GM20000 (cell line): ENCODE results near the gene CLIC5.
A peak's percentile ranks its signal among the peaks of the same experiment; 100 is the strongest.

ENCODE experiments used
- DNase-seq: peaks from one replicate; pipeline ENCODE4 v3.0.0; 2012; ENCODE audit warnings: low spot score
- TF ChIP-seq, protein P1 (sequence below): IDR thresholded peaks from 2 replicates; pipeline ENCODE4 v1.5.1; 2012; ENCODE audit warnings: mild to moderate bottlenecking, control low read depth; ENCODE audit errors: extremely low read depth, missing control alignments

Gene CLIC5

DNA sequence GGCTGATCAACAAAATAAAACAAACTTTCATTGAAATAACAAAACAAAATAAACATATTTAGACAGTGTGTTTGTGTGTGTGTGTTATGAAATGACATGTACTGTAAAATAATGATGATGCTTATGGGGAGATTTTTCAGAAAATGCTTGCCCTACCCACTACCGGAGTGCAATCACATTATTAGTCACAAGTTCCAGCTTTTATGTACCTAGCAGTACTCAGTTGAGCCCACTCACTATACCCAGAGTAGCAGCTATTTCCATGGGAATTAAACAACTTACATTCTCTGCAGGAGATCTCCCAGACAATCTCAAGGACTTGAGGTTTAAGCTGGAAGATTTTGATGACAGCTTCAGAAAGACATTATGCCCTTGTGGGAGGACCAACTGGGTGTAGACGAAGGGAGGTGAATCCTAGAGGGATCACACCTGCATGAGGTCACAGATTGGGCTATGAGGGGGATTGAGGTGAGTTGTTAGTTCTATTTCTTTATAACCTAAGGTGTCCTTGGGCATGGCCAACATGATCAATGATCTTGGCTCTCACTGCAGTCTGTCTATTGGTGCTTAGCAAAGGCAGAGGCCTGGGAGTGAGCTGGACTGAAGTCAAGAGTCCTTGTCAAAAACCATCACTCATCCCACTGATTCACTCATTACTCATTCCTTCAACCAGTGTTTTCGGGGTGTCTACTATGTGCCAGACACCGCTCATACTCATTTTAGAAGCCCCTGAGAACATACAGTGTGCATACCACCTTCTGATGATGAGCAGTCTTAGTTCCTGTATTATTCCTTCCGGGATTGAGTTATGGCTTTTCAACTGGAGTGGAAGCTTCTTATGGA lies 6.7 kb upstream of the CLIC5 start:
- DNase-seq, result no peak
- TF ChIP-seq, protein P1, sequence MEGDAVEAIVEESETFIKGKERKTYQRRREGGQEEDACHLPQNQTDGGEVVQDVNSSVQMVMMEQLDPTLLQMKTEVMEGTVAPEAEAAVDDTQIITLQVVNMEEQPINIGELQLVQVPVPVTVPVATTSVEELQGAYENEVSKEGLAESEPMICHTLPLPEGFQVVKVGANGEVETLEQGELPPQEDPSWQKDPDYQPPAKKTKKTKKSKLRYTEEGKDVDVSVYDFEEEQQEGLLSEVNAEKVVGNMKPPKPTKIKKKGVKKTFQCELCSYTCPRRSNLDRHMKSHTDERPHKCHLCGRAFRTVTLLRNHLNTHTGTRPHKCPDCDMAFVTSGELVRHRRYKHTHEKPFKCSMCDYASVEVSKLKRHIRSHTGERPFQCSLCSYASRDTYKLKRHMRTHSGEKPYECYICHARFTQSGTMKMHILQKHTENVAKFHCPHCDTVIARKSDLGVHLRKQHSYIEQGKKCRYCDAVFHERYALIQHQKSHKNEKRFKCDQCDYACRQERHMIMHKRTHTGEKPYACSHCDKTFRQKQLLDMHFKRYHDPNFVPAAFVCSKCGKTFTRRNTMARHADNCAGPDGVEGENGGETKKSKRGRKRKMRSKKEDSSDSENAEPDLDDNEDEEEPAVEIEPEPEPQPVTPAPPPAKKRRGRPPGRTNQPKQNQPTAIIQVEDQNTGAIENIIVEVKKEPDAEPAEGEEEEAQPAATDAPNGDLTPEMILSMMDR, result no peak

DNA sequence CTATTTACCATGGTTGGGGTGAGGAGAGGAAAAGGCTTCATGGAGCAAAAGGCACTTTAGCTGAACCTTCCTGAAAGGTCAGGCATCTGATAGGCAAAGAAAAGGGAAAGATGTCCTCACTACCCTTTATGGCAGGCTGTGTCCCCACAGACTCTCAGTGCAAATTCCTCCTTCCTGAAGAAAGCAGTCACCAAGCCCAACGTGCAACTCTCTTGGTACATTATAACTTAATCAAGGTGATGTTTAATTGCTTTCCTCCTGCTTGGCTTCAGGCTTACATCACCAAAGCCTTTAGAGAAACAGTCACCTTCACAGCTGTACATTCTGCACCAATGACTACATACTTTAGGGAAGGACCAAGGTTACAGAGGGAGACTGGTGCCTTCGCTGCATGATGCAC lies 2.1 kb upstream of the CLIC5 start:
- TF ChIP-seq, protein P1, result no peak
- no peak for DNase-seq

DNA sequence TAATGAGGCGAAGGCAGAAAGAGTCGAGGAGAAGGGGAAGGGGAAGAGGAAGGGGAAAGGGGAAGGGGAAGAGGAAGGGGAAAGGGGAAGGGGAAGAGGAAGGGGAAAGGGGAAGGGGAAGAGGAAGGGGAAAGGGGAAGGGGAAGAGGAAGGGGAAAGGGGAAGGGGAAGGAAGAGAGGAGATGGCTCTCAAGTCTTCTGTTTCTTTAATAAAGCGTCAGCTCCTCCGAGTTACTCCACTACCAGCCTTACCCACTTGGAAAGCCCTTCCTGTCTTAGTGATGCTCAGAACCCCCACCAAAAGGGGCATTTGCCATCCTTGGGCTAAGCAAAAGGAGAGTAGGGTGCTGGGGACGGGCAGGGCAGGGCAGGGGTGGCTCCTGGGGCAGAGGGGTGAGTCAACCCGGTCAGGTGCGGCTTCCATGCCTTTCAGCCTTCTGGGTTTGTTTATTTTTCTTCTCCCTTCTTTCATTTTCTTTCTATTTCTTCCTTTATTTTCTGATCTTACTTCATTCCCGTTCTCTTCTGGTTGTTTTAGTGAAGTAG lies 476 bp upstream of the CLIC5 start:
- TF ChIP-seq, protein P1, result no peak
- no peak for DNase-seq

DNA sequence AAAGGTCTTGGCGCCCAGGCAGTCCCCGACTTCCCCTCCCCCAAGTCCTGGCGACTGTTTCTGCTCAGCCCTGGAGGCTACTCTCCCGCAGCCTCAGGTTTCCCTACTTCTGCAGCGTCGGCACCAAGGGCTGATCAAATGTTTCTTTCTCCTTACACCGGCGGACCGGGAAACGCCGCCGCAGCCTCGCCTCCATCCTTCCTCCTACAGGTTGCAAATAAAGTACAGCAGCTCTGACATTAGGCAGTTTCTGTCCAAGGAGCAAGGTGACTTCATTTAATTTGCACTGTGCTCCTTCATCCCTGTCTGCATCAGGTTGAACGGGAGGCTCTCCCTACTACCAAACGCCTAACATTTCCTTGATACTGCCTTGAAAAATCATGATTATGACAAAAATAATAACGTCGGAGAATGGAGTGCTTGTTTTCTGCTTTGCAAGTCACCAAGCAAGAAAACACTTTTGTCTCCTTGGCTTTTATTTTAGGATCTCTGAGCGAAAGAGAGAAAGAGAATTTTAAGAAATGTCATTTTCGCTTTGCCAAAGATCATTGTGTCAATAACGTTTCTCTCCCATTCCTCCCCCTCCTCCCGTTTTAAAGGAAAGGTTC lies 1.0 kb downstream of the CLIC5 start:
- TF ChIP-seq, protein P1, result no peak
- peak; percentile 30 for DNase-seq

DNA sequence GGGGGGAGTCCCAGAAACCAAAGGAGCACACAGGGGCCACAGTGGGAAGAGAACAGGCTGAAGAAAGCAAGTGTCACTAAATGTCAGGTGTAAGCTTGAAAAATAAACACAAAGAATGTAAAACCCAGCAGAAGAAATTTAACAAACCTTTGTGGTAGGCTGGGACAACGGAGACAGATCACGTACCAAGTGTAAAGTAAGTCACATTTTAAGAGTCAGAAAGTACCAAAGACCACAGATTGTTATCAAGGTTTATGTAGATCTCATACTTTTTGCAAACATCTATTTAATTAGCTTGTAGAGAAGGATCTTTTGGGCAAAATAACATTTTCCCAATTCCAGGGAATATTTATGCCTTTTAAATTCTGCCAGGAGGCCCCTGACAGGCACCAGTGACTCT lies 1.6 kb downstream of the CLIC5 start:
- no peak for DNase-seq
- TF ChIP-seq, protein P1, result no peak

DNA sequence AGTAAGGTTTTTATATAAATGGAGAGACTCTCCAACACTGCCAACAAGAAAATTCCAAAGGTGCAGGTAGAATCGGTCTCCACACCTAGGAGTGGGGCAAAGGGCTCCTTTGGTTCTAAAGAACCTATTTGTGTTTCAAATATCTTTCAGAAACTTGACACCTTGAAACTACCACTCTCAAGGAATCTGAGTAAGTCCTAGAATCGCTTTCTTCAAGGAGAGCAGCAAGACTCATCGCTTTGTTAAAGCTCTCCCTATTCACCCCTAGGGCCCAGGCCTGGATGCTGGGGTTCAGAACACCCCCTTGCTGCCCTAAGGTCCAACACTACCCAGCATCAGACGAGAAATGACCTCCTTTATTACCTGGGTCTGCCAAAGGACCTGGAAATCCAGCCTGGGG lies 2.0 kb downstream of the CLIC5 start:
- TF ChIP-seq, protein P1, result no peak
- no peak for DNase-seq

DNA sequence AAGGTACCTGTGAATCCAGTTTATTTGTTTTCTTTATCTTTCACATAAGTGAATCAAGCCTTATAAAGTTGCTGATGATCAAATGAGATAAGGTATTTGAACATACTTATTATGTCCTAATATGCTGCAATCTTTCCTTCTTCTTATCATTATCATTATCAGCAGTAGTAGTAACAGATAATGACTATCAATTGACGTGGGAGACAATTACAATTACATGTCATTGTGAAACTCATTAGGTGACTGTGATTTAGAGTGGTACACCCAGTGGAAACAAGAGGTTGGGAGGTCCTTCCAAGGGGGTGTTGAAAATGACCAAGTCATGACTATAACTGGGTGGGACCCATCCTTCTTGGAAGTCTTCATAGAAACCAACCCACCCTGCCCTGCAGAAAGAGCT lies 2.8 kb downstream of the CLIC5 start:
- TF ChIP-seq, protein P1, result no peak
- DNase-seq, result no peak
